NCI-H1930 (cell line): Measurements from ENCODE around the gene ZNF560.

Experiments used
- DNase-seq, 2 experiments: peaks; one replicate each; lab custom pipeline; 2025; lab: John Stamatoyannopoulos, UW

Gene ZNF560

DNA sequence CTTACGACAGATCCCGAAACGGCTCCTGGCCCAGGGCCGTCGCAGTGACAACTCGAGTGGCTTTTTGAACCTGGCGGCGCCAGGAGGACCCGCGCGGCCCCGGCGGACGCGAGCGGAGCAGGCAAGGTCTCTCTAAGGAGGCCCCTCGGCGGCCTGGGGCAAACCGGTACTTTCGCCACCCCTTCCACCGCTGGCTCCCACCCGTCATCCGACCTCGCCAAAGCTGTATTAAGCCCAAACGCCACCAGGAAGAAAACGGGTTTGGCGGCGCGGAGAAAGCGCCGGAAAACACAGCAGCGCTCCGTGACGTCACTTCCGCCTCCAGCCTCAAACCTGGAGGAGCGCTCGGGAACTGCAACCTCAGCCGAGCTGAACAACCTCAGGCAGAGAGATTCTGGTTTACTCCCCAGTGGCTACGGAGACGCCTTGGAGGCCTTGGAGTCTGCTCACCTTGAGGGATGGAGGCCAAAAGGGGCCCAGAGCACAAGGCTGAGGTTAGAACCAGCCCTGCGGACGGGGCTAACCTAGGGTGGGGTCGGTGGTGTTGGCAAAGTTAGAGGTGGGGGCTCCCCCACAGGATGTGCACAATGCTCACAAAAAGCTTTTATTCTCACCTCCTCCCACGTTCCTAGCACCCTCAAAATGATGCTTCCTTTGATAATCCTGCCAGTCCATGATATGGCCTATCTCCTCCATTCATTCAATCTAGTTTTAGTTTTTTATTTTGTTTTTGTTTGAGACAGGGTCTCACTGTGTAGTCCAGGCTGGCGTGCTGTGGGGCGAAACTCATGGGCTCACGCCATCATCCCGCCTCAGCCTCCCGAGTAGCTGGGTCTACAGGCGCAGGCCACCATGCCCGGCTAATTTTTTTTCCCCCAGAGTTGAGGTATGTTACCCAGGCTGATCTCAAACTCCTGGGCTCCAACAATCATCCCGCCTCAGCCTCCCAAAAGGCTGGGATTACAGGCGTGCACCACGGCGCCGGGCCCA is 62.8 kb downstream of the ZNF560 start, which contains the start of gene ZNF266:
Gene ZNF266 (minus strand): TSS at position 295 of the 990 bp plus-strand sequence. CDS start 15,484 bp downstream, outside the sequence.
- peak; percentile 83 to 84 for DNase-seq

DNA sequence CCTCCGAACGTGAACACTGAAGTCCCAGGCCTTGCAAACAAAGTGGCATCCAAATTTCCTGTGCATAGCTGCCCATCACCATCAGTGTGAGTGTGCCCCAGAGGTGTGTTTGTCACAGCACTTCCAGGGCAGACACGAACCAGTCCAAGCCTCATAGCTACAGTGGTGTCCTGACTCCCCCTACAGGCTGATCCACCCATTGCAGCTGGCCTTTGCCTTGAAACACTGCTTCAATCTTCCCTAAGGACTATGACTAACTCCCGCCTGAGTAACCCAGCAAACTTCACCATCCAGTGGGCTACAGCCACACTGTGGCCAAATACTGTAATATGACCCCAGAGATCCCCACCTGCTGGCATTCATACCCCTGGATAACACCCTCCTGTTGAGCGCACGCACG is 66.9 kb downstream of the ZNF560 start:
- peak in 1 of 2 experiments; percentile 12 for DNase-seq

DNA sequence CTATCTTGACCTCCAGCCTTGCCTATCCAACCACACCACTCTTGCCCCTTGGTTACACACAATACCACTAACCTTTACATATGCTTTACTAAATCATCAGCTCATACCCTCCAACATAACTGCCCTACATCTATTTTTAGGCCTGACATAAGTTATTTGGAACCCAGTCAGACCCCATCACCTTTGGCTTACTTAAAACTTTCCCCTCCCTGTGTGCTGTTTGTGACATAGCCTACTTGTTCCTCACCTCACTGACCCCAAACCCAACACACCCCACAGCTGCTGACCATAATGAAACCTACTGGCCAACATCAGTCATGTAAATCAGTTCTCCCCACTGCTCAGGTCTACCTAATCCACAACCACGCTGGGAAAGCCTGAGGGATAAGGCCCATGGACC is 68.0 kb downstream of the ZNF560 start:
- DNase-seq, result no peak

DNA sequence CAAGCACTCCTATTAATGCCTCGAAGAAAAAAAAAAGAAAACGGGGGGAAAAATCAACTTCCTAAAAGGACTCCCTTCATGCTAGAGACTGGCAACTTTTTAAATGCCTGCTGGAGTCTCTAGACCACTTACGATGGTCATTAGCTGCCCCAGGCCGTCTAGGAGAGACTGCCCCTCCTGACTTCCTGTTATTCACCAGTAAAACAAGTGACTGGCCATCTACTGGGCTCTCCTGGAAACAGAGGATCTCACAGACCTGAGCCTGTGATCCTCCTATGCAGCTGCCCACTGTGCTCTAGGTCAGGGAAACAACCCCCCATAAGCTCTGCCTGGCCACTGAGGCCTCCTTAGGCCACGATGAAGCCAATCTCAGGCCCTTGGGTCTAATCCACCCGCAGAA is 70.5 kb downstream of the ZNF560 start:
- no peak for DNase-seq
